ENCODE results near the gene RAPGEF4. TPM values are rescaled to one million over a fixed set of nuclear protein-coding genes. Genes with fewer than 3 reads are reported as not detected.

The RAPGEF4 gene
- total and polyA plus RNA-seq, 2 of the 8 experiments (the other 6 are each of a cell fraction or from before 2014, with no cell fraction given): 1.2 to 2.6 TPM

DNA sequence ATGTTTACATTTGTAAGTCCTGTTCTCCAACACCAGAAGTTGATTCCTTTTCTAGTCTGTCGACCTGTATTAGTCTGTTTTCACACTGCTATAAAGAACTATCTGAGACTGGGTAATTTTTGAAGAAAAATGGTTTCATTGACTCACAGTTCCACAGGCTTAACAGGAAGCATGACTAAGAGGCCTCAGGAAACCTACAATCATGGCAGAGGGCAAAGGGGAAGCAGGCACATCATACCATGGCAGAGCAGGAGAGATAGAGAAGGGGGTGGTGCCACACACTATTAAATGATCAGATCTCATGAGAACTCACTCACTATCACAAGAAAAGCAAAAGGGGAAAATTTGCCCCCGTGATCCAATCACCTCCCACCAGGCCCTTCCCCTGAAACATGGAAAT, 227.2 kb downstream of the RAPGEF4 start:
- Histone ChIP-seq H4K91ac (replicated peaks; ENCODE audit: insufficient read length, low read length) (no peak overlapping the region), H2AFZ (ENCODE audit: low read length) (no peak overlapping the region), H3K4me1 (replicated peaks in 1 of 4; ENCODE audit: control insufficient read depth in 3 of 4, insufficient read depth in 4 of 4, low read length in 3 of 4) (peaks cover 0 to 3% (median 0%) of the 10 kb centered on the region in 4 experiments; a peak in 2 of 7 replicates), H3K36me3 (ENCODE audit: control insufficient read depth in 2 of 4, insufficient read depth in 4 of 4, low read length in 3 of 4) (no peaks in the 10 kb centered on the region), H4K20me1 (replicated peaks in 1 of 2; ENCODE audit: control insufficient read depth in 1 of 2, insufficient read depth in 2 of 2, low read length in 2 of 2) (no peaks in the 10 kb centered on the region), H2BK5ac (ENCODE audit: low read depth, low read length) (no peak overlapping the region), H3K4ac (replicated peaks; ENCODE audit: insufficient read length, low read depth, low read length) (no peak overlapping the region), H4K5ac (ENCODE audit: insufficient read length, low read depth, low read length) (no peak overlapping the region), H3K27me3 (replicated peaks in 1 of 4; ENCODE audit: control insufficient read depth in 3 of 4, extremely low read depth in 1 of 4, insufficient read depth in 3 of 4, low read length in 3 of 4) (no peaks in the 10 kb centered on the region), H2BK120ac (replicated peaks; ENCODE audit: low read depth, low read length) (no peak overlapping the region), H3K9ac (replicated peaks in 1 of 4; ENCODE audit: extremely low read depth in 1 of 4, low read depth in 3 of 4, low read length in 3 of 4) (no peak overlapping the region), H3K4me3 (ENCODE audit: extremely low read depth in 1 of 4, insufficient read depth in 2 of 4, low read depth in 3 of 4, low read length in 4 of 4) (no peak overlapping the region), H3K27ac (ENCODE audit: low read depth, low read length) (no peak overlapping the region), H3K14ac (ENCODE audit: insufficient read length) (no peak overlapping the region), H3K56ac (replicated peaks; ENCODE audit: insufficient read length, low read depth, low read length) (no peak overlapping the region), H3K23ac (ENCODE audit: insufficient read length) (no peak overlapping the region), H2BK20ac (ENCODE audit: low read length) (no peak overlapping the region), H2BK12ac (ENCODE audit: low read depth, low read length) (no peak overlapping the region), H3K18ac (ENCODE audit: extremely low read depth, low read length) (no peak overlapping the region), H3K23me2 (ENCODE audit: low read depth, low read length) (no peaks in the 10 kb centered on the region), H3K79me2 (ENCODE audit: control insufficient read depth in 1 of 2, insufficient read depth in 2 of 2, low read length in 2 of 2) (no peaks in the 10 kb centered on the region), H3K9me3 (ENCODE audit: insufficient read depth in 2 of 2, low read depth in 1 of 2, low read length in 1 of 2) (no peaks in the 10 kb centered on the region), H3K79me1 (ENCODE audit: low read depth, low read length) (no peaks in the 10 kb centered on the region; the same call in 1 of the 2 replicates), H4K8ac (ENCODE audit: extremely low read depth, insufficient read depth, low read length) (no peak overlapping the region), H3K4me2 (ENCODE audit: insufficient read depth in 1 of 2, low read depth in 2 of 2, low read length in 2 of 2) (no peak overlapping the region), H2AK5ac (ENCODE audit: low read depth, low read length) (no peak overlapping the region), H2BK15ac (ENCODE audit: low read length) (no peak overlapping the region)
- DNase-seq (ENCODE audit: low read depth in 1 of 2, low spot score in 2 of 2) (no peak), FAIRE-seq (no peak)
- TF ChIP-seq SIN3A (conservative IDR thresholded peaks at IDR 0.05 in 1 of 2, IDR thresholded peaks at IDR 0.05 in 1 of 2; ENCODE audit: low read depth in 1 of 2, low read length in 2 of 2) (no peak), NANOG (IDR thresholded peaks at IDR 0.05; ENCODE audit: insufficient read depth, low read depth, low read length, poor library complexity, severe bottlenecking) (no peak), KDM1A (IDR thresholded peaks at IDR 0.05; ENCODE audit: borderline replicate concordance, low read length) (no peak), PHF8 (conservative IDR thresholded peaks at IDR 0.05; ENCODE audit: low read depth, low read length) (no peak), EGR1 (IDR thresholded peaks at IDR 0.05; ENCODE audit: borderline replicate concordance, low read depth, low read length) (no peak), CBX8 (IDR thresholded peaks at IDR 0.05; ENCODE audit: borderline replicate concordance, low read depth, low read length) (no peak), HDAC2 (IDR thresholded peaks at IDR 0.05; ENCODE audit: borderline replicate concordance in 1 of 2, low read depth in 2 of 2, low read length in 2 of 2) (no peak)
- TF ChIP-seq, protein P1, sequence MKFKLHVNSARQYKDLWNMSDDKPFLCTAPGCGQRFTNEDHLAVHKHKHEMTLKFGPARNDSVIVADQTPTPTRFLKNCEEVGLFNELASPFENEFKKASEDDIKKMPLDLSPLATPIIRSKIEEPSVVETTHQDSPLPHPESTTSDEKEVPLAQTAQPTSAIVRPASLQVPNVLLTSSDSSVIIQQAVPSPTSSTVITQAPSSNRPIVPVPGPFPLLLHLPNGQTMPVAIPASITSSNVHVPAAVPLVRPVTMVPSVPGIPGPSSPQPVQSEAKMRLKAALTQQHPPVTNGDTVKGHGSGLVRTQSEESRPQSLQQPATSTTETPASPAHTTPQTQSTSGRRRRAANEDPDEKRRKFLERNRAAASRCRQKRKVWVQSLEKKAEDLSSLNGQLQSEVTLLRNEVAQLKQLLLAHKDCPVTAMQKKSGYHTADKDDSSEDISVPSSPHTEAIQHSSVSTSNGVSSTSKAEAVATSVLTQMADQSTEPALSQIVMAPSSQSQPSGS (IDR thresholded peaks at IDR 0.05; ENCODE audit: low read length): no peak
- TF ChIP-seq, protein P2, sequence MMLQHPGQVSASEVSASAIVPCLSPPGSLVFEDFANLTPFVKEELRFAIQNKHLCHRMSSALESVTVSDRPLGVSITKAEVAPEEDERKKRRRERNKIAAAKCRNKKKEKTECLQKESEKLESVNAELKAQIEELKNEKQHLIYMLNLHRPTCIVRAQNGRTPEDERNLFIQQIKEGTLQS (IDR thresholded peaks at IDR 0.05; ENCODE audit: insufficient read depth, low read depth, low read length): no peak
- CTCF ChIA-PET (ENCODE audit: partially characterized antibody): no interaction called here
- POLR2A ChIA-PET (ENCODE audit: partially characterized antibody): no interaction called here
- 74% methylated on average over 2 of the region's 2 CpGs; no CpG with 5 or more reads in 1 of the 2 experiments for WGBS, 2 experiments (ENCODE audit: extremely low coverage in 1 of 2, insufficient coverage in 1 of 2, insufficient read length in 1 of 2, insufficient replicate concordance in 2 of 2, low coverage in 1 of 2, low lambda C conversion rate in 2 of 2, missing lambda C conversion rate in 1 of 2)

All from H1 (cell line).